ENCODE results near the gene LTBR.

Gene LTBR

GRCh38 chr12:6405963-6406362 lies 22.0 kb downstream of the LTBR start:
- Histone ChIP-seq H3K79me2 (ENCODE audit: insufficient read depth, low read length) (no peaks in the 10 kb centered on the region), H3K27me3 (ENCODE audit: low read length) (no peaks in the 10 kb centered on the region), H3K4me3 (ENCODE audit: insufficient read depth, low read length, poor library complexity, severe bottlenecking) (no peak overlapping the region), H3K9me3 (ENCODE audit: insufficient read depth, low read length) (no peaks in the 10 kb centered on the region), H3F3A (ENCODE audit: insufficient read depth) (no peaks in the 10 kb centered on the region), H2AFZ (ENCODE audit: low read depth, low read length, severe bottlenecking) (no peak overlapping the region), H3K4me2 (ENCODE audit: low read depth, low read length, poor library complexity, severe bottlenecking) (no peak overlapping the region), H4K20me1 (ENCODE audit: low read depth, low read length) (no peaks in the 10 kb centered on the region), H3K27ac (ENCODE audit: low read depth, low read length) (no peak overlapping the region), H3K9me2 (replicated peaks; ENCODE audit: insufficient read depth, low read length) (no peaks in the 10 kb centered on the region), H3K9ac (ENCODE audit: low read length) (no peak overlapping the region), H3K36me3 (ENCODE audit: low read length) (no peaks in the 10 kb centered on the region)
- TF ChIP-seq EZH2phosphoT487 (conservative IDR thresholded peaks at IDR 0.05; ENCODE audit: low read length) = no peak

DNA sequence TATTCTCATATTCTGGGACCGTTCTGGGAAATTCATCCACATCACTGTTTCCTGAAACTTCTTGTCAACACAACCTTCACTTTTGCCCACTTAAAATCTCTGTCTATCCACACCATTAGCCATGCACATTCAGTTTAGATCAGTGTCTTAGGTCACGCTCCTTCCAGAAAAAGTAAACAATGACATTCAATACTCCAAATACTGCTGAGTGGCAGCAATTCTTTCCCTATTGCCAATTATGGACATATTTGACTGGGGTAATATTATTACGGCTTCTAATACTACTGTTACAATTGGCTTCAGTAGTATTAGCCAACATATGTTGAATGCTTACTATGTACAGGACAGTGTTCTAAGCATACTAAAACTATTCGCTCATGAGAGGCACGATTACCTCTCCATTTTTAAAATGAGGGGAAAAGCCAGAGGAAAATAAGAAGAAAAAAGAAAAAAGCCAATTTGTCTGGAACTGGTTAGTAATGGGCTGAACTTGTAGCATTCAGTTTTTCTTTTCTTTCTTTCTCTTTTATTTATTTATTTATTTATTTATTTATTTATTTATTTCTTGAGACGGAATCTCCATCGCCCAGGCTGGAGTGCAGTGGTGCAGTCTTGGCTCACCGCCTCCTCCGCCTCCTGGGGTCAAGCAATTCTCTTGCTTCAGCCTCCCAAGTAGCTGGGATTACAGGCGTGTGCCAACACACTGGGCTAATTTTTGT lies 23.4 kb downstream of the LTBR start:
- TF ChIP-seq EZH2phosphoT487 (conservative IDR thresholded peaks at IDR 0.05; ENCODE audit: low read length) = no peak
- TF ChIP-seq, protein P1, sequence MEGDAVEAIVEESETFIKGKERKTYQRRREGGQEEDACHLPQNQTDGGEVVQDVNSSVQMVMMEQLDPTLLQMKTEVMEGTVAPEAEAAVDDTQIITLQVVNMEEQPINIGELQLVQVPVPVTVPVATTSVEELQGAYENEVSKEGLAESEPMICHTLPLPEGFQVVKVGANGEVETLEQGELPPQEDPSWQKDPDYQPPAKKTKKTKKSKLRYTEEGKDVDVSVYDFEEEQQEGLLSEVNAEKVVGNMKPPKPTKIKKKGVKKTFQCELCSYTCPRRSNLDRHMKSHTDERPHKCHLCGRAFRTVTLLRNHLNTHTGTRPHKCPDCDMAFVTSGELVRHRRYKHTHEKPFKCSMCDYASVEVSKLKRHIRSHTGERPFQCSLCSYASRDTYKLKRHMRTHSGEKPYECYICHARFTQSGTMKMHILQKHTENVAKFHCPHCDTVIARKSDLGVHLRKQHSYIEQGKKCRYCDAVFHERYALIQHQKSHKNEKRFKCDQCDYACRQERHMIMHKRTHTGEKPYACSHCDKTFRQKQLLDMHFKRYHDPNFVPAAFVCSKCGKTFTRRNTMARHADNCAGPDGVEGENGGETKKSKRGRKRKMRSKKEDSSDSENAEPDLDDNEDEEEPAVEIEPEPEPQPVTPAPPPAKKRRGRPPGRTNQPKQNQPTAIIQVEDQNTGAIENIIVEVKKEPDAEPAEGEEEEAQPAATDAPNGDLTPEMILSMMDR (IDR thresholded peaks at IDR 0.05; ENCODE audit: insufficient read depth, low read length, poor library complexity, severe bottlenecking) = no peak
- H3K9me2 ChIP-seq (replicated peaks; ENCODE audit: insufficient read depth, low read length) = no peaks in the 10 kb centered on the region

GRCh38 chr12:6416596-6416995 lies 32.6 kb downstream of the LTBR start:
- Histone ChIP-seq H3K9me3 (ENCODE audit: insufficient read depth, low read length) (no peaks in the 10 kb centered on the region), H3K4me2 (ENCODE audit: low read depth, low read length, poor library complexity, severe bottlenecking) (no peak overlapping the region), H3K36me3 (ENCODE audit: low read length) (no peaks in the 10 kb centered on the region), H3K9me2 (replicated peaks; ENCODE audit: insufficient read depth, low read length) (no peaks in the 10 kb centered on the region), H3K9ac (ENCODE audit: low read length) (no peak overlapping the region), H4K20me1 (ENCODE audit: low read depth, low read length) (no peaks in the 10 kb centered on the region), H3K79me2 (ENCODE audit: insufficient read depth, low read length) (no peaks in the 10 kb centered on the region), H3K4me3 (ENCODE audit: insufficient read depth, low read length, poor library complexity, severe bottlenecking) (no peak overlapping the region), H2AFZ (ENCODE audit: low read depth, low read length, severe bottlenecking) (no peak overlapping the region), H3F3A (ENCODE audit: insufficient read depth) (no peaks in the 10 kb centered on the region), H3K27ac (ENCODE audit: low read depth, low read length) (no peak overlapping the region), H3K27me3 (ENCODE audit: low read length) (no peaks in the 10 kb centered on the region)
- TF ChIP-seq, protein P1 (IDR thresholded peaks at IDR 0.05; ENCODE audit: insufficient read depth, low read length, poor library complexity, severe bottlenecking) = no peak
- TF ChIP-seq EZH2phosphoT487 (conservative IDR thresholded peaks at IDR 0.05; ENCODE audit: low read length) = no peak

More for the DNA sequence above, 23.4 kb downstream of the LTBR start:
- Histone ChIP-seq H3K4me3 (ENCODE audit: insufficient read depth, low read length, poor library complexity, severe bottlenecking) (no peak overlapping the region), H3K9ac (ENCODE audit: low read length) (no peak overlapping the region), H3K27ac (ENCODE audit: low read depth, low read length) (no peak overlapping the region), H4K20me1 (ENCODE audit: low read depth, low read length) (no peaks in the 10 kb centered on the region), H2AFZ (ENCODE audit: low read depth, low read length, severe bottlenecking) (no peak overlapping the region), H3K79me2 (ENCODE audit: insufficient read depth, low read length) (no peaks in the 10 kb centered on the region), H3K4me2 (ENCODE audit: low read depth, low read length, poor library complexity, severe bottlenecking) (no peak overlapping the region), H3K9me3 (ENCODE audit: insufficient read depth, low read length) (no peaks in the 10 kb centered on the region), H3K27me3 (ENCODE audit: low read length) (no peaks in the 10 kb centered on the region), H3K36me3 (ENCODE audit: low read length) (no peaks in the 10 kb centered on the region), H3F3A (ENCODE audit: insufficient read depth) (no peaks in the 10 kb centered on the region)

DNA sequence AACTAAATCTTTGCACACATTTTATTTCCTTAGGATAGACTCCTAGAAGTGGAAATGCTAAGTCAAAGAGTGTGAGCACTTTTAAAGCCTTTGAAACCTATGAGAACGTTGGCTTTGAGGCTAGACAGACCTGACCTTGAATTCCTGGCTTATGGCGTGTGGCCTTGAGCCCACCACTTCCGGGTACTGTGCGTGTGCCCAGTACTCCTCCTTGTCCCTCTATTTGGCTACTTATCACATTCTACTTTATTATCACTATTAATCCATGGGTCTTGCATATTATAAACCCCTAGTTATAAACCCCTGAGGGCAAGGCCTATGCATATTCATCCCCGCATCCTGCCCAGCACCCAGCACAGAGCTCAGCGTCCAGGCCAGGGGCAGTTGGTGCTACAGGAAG lies 34.8 kb downstream of the LTBR start:
- H3K79me2 ChIP-seq (ENCODE audit: insufficient read depth, low read length) = no peaks in the 10 kb centered on the region
- no peak overlapping the region for H3K4me2 ChIP-seq (ENCODE audit: low read depth, low read length, poor library complexity, severe bottlenecking)
- no peak overlapping the region for H3K4me3 ChIP-seq (ENCODE audit: insufficient read depth, low read length, poor library complexity, severe bottlenecking)
- no peaks in the 10 kb centered on the region for H3K27me3 ChIP-seq (ENCODE audit: low read length)
- TF ChIP-seq, protein P1 (IDR thresholded peaks at IDR 0.05; ENCODE audit: insufficient read depth, low read length, poor library complexity, severe bottlenecking) = no peak
- TF ChIP-seq EZH2phosphoT487 (conservative IDR thresholded peaks at IDR 0.05; ENCODE audit: low read length) = no peak
- H3F3A ChIP-seq (ENCODE audit: insufficient read depth) = no peaks in the 10 kb centered on the region
- H3K27ac ChIP-seq (ENCODE audit: low read depth, low read length) = no peak overlapping the region
- no peaks in the 10 kb centered on the region for H3K36me3 ChIP-seq (ENCODE audit: low read length)
- H3K9me2 ChIP-seq (replicated peaks; ENCODE audit: insufficient read depth, low read length) = no peaks in the 10 kb centered on the region
- H2AFZ ChIP-seq (ENCODE audit: low read depth, low read length, severe bottlenecking) = no peak overlapping the region
- H3K9ac ChIP-seq (ENCODE audit: low read length) = no peak overlapping the region
- no peaks in the 10 kb centered on the region for H4K20me1 ChIP-seq (ENCODE audit: low read depth, low read length)
- H3K9me3 ChIP-seq (ENCODE audit: insufficient read depth, low read length) = no peaks in the 10 kb centered on the region

Data from SU-DHL-6 (cell line).